ENCODE measurements around the gene TBPL1. TPM values are rescaled to one million over a fixed set of nuclear protein-coding genes. Genes with fewer than 3 reads are reported as not detected.

Gene TBPL1
- total RNA-seq, 3 donors from 2014 or later, result 16.6 to 25.4 (median 23.3) TPM

- Histone ChIP-seq H3K4me1 (ENCODE audit: low read depth) (peaks cover 5% of the 10 kb centered on the region), H3K9me3 (no peaks in the 10 kb centered on the region), H3K4me3 (no peak overlapping the region), H3K36me3 (ENCODE audit: low read depth) (no peaks in the 10 kb centered on the region)
- no peak for TF ChIP-seq CTCF (IDR thresholded peaks at IDR 0.05)
- ATAC-seq, result no peak
- DNase-seq, result no peak
- intact Hi-C loops (cut with DNase I, micrococcal nuclease), result no loop called here
These were observed 27.1 kb downstream of the TBPL1 start for GRCh38 chr6:133980168-133980567.

- intact Hi-C loops (cut with DNase I, micrococcal nuclease), result no loop called here
- no peaks in the 10 kb centered on the region for H3K9me3 ChIP-seq
- no peak for TF ChIP-seq CTCF (IDR thresholded peaks at IDR 0.05)
- DNase-seq, result no peak
- H3K4me1 ChIP-seq (ENCODE audit: low read depth), result peaks cover 2% of the 10 kb centered on the region
- no peak overlapping the region for H3K4me3 ChIP-seq
- H3K36me3 ChIP-seq (ENCODE audit: low read depth), result no peaks in the 10 kb centered on the region
- no peak for ATAC-seq
These were observed 30.3 kb downstream of the TBPL1 start for GRCh38 chr6:133983099-133983939.

- intact Hi-C loops (cut with DNase I, micrococcal nuclease), result no loop called here
- H3K4me3 ChIP-seq, result no peak overlapping the region
- H3K36me3 ChIP-seq (ENCODE audit: low read depth), result no peaks in the 10 kb centered on the region
- no peaks in the 10 kb centered on the region for H3K9me3 ChIP-seq
- no peak for TF ChIP-seq CTCF (IDR thresholded peaks at IDR 0.05)
- ATAC-seq, result no peak
- DNase-seq, result no peak
- no peaks in the 10 kb centered on the region for H3K4me1 ChIP-seq (ENCODE audit: low read depth)
These were observed 32.9 kb downstream of the TBPL1 start for GRCh38 chr6:133985970-133986369.

- H3K36me3 ChIP-seq (ENCODE audit: low read depth), result no peaks in the 10 kb centered on the region
These were observed 33.9 kb downstream of the TBPL1 start for GRCh38 chr6:133986942-133987341.

GRCh38 chr6:133989525-133989924, 36.5 kb downstream of the TBPL1 start:
- H3K4me3 ChIP-seq, result no peak overlapping the region
- DNase-seq (no peak), ATAC-seq (peak; percentile 62)
- H3K4me1 ChIP-seq (ENCODE audit: low read depth), result no peaks in the 10 kb centered on the region
- no peak for TF ChIP-seq CTCF (IDR thresholded peaks at IDR 0.05)
- H3K9me3 ChIP-seq, result no peaks in the 10 kb centered on the region
- no peaks in the 10 kb centered on the region for H3K36me3 ChIP-seq (ENCODE audit: low read depth)
- intact Hi-C loops (cut with DNase I, micrococcal nuclease), result no loop called here

More at GRCh38 chr6:133986942-133987341, 33.9 kb downstream of the TBPL1 start:
- peak; percentile 88 for ATAC-seq
- Histone ChIP-seq H3K9me3 (no peaks in the 10 kb centered on the region), H3K4me3 (no peak overlapping the region), H3K4me1 (ENCODE audit: low read depth) (no peaks in the 10 kb centered on the region)
- TF ChIP-seq CTCF (IDR thresholded peaks at IDR 0.05), result no peak
- no peak for DNase-seq
- intact Hi-C loops (cut with DNase I, micrococcal nuclease), result no loop called here

Data from mucosa of descending colon (tissue), 3 donors.